ENCODE measurements around the gene DCUN1D4. TPM values are rescaled to one million over a fixed set of nuclear protein-coding genes. Genes with fewer than 3 reads are reported as not detected.

Gene DCUN1D4
- total RNA-seq, 1 experiment from 2014 or later = 50.2 TPM

GRCh38 chr4:51845711-51846110, 2.8 kb downstream of the DCUN1D4 start:
- no TSS peak for BruUV-seq (replicated peaks)
- TF ChIP-seq JUND (IDR thresholded peaks at IDR 0.05) (no peak), EGR1 (IDR thresholded peaks at IDR 0.05; ENCODE audit: low read depth) (no peak), EZH2 (IDR thresholded peaks at IDR 0.05) (no peak), TCF7L2 (IDR thresholded peaks at IDR 0.05; ENCODE audit: borderline replicate concordance, extremely low read depth, insufficient read depth, insufficient read length) (no peak), RAD21 (IDR thresholded peaks at IDR 0.05; ENCODE audit: low read depth) (no peak), ZFX (IDR thresholded peaks at IDR 0.05) (no peak), ZBTB33 (IDR thresholded peaks at IDR 0.05; ENCODE audit: extremely low read depth, insufficient replicate concordance, low read length) (no peak), ZNF274 (IDR thresholded peaks at IDR 0.05; ENCODE audit: low read depth, low read length) (no peak)
- TF ChIP-seq, protein P1, sequence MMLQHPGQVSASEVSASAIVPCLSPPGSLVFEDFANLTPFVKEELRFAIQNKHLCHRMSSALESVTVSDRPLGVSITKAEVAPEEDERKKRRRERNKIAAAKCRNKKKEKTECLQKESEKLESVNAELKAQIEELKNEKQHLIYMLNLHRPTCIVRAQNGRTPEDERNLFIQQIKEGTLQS (IDR thresholded peaks at IDR 0.05) = no peak
- TF ChIP-seq, protein P2, sequence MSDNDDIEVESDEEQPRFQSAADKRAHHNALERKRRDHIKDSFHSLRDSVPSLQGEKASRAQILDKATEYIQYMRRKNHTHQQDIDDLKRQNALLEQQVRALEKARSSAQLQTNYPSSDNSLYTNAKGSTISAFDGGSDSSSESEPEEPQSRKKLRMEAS (IDR thresholded peaks at IDR 0.05) = no peak
- H2AFZ ChIP-seq (ENCODE audit: low read depth, low read length, poor library complexity, severe bottlenecking) = no peak overlapping the region
- ChIA-PET POLR2A (no interaction called here), RAD21 (ENCODE audit: low non-redundant PET in 1 of 2, low total read pairs in 2 of 2, uncharacterized antibody in 2 of 2, unreplicated experiment in 2 of 2) (no interaction called here), CTCF (no interaction called here)
- 0 out of 4 replicates have a peak, but pooled peaks cover 0 to 4% of the 10 kb centered on the region in 2 experiments for H3K36me3 ChIP-seq (ENCODE audit: control insufficient read depth in 1 of 2, insufficient read depth in 2 of 2, low read length in 2 of 2)
- intact Hi-C loops (cut with micrococcal nuclease) = loop anchor here (2.0 kb wide), 1 partner anchor 15 kb away; no protein-coding TSS in a partner anchor
- DNase-seq (ENCODE audit: low read depth, low spot score) (no peak), ATAC-seq (no peak)
- peaks cover 68% of the 10 kb centered on the region for H3K79me2 ChIP-seq (ENCODE audit: insufficient read depth, low read length)
- H3K27ac ChIP-seq (ENCODE audit: low read depth, low read length) = no peak overlapping the region
- no peaks in the 10 kb centered on the region for H3K27me3 ChIP-seq (ENCODE audit: insufficient read depth, low read length)
- peak overlapping the region; percentile 94; the same call in 1 of the 2 replicates for H3K4me2 ChIP-seq (ENCODE audit: low read length)
- peaks cover 11 to 15% of the 10 kb centered on the region in 2 experiments; a peak in 3 of 4 replicates for H3K4me1 ChIP-seq (ENCODE audit: control insufficient read depth in 1 of 2, insufficient read depth in 2 of 2, low read length in 2 of 2)
- no peaks in the 10 kb centered on the region for H4K20me1 ChIP-seq (ENCODE audit: insufficient read depth)
- no peaks in the 10 kb centered on the region for H3K9me2 ChIP-seq (ENCODE audit: insufficient read depth)
- H3K9ac ChIP-seq (ENCODE audit: low read length) = no peak overlapping the region; the same call in 1 of the 2 replicates
- H3K4me3 ChIP-seq (replicated peaks in 1 of 2; ENCODE audit: low read depth in 1 of 2, low read length in 2 of 2) = peak overlapping the region in 1 of 2 experiments; percentile 68; a peak in 1 of 4 replicates
- H3K9me3 ChIP-seq (ENCODE audit: control insufficient read depth in 1 of 2, insufficient read depth in 1 of 2, low read depth in 1 of 2, low read length in 2 of 2) = no peaks in the 10 kb centered on the region
